Ishikawa (cell line): ENCODE data around the gene ASXL3.

Source experiments
- CREB1 ChIP-seq: IDR thresholded peaks from 2 replicates; pipeline ENCODE4 v1.6.1; 2012; ENCODE audit warnings: low read depth
- EP300 ChIP-seq: IDR thresholded peaks from 2 replicates; pipeline ENCODE4 v1.6.1; 2012; ENCODE audit warnings: borderline replicate concordance
- NFIC ChIP-seq: IDR thresholded peaks from 2 replicates; pipeline ENCODE4 v1.6.1; 2012
- RAD21 ChIP-seq: IDR thresholded peaks from 2 replicates; pipeline ENCODE4 v1.6.1; 2012; ENCODE audit warnings: low read depth
- TAF1 ChIP-seq: IDR thresholded peaks from 2 replicates; pipeline ENCODE4 v1.6.1; 2012; ENCODE audit warnings: low read depth, mild to moderate bottlenecking
- TCF12 ChIP-seq: IDR thresholded peaks from 2 replicates; pipeline ENCODE4 v1.6.1; 2012; ENCODE audit warnings: low read depth
- TEAD4 ChIP-seq: IDR thresholded peaks from 2 replicates; pipeline ENCODE4 v1.6.1; 2012
- USF1 ChIP-seq: IDR thresholded peaks from 2 replicates; pipeline ENCODE4 v1.6.1; 2012
- YY1 ChIP-seq: IDR thresholded peaks from 2 replicates; pipeline ENCODE4 v1.6.1; 2012; ENCODE audit warnings: low read depth
- TF ChIP-seq, protein P1 (sequence below): IDR thresholded peaks from 2 replicates; pipeline ENCODE4 v1.6.1; 2012
- TF ChIP-seq, protein P2 (sequence below): IDR thresholded peaks from 2 replicates; pipeline ENCODE4 v1.6.1; 2012; ENCODE audit warnings: low read depth, mild to moderate bottlenecking

DNA sequence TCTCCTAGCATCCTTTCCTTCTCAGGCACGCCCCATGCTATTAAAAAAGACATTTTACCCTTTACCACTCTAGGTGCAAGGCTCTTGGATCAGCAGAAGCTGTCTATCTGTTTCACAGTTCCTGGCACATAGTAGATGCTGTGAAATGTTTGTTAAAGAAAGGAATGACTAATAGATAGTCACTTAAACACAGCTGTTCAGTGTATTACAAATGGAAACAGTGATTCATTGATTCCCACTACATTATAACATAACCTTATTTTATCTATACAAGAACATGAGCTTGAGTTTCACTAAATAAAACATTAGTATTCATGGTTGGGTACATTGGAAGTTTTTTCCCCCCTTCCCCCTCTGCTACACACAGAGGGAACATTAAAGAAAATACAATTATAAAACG lies 142.1 kb downstream of the ASXL3 start:
- TF ChIP-seq YY1 (no peak), RAD21 (no peak), USF1 (no peak), EP300 (no peak), CREB1 (no peak), NFIC (no peak), TCF12 (no peak), TAF1 (no peak), TEAD4 (no peak)
- TF ChIP-seq, protein P1, sequence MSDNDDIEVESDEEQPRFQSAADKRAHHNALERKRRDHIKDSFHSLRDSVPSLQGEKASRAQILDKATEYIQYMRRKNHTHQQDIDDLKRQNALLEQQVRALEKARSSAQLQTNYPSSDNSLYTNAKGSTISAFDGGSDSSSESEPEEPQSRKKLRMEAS: no peak
- TF ChIP-seq, protein P2, sequence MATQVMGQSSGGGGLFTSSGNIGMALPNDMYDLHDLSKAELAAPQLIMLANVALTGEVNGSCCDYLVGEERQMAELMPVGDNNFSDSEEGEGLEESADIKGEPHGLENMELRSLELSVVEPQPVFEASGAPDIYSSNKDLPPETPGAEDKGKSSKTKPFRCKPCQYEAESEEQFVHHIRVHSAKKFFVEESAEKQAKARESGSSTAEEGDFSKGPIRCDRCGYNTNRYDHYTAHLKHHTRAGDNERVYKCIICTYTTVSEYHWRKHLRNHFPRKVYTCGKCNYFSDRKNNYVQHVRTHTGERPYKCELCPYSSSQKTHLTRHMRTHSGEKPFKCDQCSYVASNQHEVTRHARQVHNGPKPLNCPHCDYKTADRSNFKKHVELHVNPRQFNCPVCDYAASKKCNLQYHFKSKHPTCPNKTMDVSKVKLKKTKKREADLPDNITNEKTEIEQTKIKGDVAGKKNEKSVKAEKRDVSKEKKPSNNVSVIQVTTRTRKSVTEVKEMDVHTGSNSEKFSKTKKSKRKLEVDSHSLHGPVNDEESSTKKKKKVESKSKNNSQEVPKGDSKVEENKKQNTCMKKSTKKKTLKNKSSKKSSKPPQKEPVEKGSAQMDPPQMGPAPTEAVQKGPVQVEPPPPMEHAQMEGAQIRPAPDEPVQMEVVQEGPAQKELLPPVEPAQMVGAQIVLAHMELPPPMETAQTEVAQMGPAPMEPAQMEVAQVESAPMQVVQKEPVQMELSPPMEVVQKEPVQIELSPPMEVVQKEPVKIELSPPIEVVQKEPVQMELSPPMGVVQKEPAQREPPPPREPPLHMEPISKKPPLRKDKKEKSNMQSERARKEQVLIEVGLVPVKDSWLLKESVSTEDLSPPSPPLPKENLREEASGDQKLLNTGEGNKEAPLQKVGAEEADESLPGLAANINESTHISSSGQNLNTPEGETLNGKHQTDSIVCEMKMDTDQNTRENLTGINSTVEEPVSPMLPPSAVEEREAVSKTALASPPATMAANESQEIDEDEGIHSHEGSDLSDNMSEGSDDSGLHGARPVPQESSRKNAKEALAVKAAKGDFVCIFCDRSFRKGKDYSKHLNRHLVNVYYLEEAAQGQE: no peak
